Fibroblast of lung (primary cell): ENCODE results near the gene TMEM222.

Experiments
- EZH2 ChIP-seq: IDR thresholded peaks from 2 replicates; pipeline ENCODE4 v1.5.1; 2012; ENCODE audit warnings: low read length, control low read depth, mild to moderate bottlenecking; ENCODE audit errors: missing control alignments
- TF ChIP-seq, protein P1 (sequence below), 2 donors: IDR thresholded peaks in 1 of 2; conservative IDR thresholded peaks in 1 of 2; 1 replicate in 1 of 2; 2 replicates in 1 of 2; pipeline ENCODE4 v1.5.1; 2011 to 2012; ENCODE audit warnings: low read length in 2 of 2, control low read depth in 1 of 2, inconsistent platforms in 1 of 2, low read depth in 1 of 2, mild to moderate bottlenecking in 1 of 2

DNA sequence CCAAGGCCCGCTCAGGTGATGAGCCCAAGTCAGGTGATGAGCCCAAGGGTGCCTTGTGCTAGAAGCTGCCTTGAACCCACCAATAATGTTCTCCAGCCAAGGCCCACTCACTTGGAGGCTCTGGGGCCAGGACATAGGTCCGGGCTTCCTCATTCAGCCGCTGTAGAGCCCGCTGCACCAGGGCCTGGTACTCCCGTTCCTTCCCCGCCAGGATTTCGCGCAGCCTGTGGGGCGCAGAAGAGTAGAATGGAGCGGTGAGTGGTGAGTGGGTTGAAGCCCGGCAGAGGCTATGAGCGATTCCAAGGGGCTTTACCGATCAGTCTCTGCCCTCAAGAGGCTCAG, 34.3 kb downstream of the TMEM222 start:
- TF ChIP-seq, protein P1, sequence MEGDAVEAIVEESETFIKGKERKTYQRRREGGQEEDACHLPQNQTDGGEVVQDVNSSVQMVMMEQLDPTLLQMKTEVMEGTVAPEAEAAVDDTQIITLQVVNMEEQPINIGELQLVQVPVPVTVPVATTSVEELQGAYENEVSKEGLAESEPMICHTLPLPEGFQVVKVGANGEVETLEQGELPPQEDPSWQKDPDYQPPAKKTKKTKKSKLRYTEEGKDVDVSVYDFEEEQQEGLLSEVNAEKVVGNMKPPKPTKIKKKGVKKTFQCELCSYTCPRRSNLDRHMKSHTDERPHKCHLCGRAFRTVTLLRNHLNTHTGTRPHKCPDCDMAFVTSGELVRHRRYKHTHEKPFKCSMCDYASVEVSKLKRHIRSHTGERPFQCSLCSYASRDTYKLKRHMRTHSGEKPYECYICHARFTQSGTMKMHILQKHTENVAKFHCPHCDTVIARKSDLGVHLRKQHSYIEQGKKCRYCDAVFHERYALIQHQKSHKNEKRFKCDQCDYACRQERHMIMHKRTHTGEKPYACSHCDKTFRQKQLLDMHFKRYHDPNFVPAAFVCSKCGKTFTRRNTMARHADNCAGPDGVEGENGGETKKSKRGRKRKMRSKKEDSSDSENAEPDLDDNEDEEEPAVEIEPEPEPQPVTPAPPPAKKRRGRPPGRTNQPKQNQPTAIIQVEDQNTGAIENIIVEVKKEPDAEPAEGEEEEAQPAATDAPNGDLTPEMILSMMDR (conservative IDR thresholded peaks at IDR 0.05 in 1 of 2, IDR thresholded peaks at IDR 0.05 in 1 of 2; ENCODE audit: low read depth in 1 of 2, low read length in 2 of 2) = no peak
- TF ChIP-seq EZH2 = no peak
